ENCODE results near the gene ID4.

ID4 gene

DNA sequence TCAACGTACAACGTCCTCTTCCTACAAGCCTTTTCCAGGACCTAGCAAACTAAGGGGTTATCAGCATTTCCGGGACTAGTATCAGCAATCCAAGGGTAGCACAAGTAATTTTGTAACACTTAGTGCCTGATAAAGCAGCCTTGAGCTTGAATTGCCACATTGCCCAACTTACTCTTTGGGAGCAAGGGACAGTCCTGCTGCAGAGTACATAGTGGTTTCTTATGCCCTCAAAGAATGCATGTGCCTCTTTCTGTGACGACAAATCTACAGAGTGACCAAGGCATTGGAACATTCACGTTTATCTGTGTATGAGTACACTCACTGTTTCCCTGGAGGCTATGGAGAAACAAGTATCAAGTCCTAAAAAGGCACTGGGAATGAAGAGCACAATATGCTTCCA lies 3.2 kb upstream of the ID4 start:
- DNase-seq, result no peak

DNA sequence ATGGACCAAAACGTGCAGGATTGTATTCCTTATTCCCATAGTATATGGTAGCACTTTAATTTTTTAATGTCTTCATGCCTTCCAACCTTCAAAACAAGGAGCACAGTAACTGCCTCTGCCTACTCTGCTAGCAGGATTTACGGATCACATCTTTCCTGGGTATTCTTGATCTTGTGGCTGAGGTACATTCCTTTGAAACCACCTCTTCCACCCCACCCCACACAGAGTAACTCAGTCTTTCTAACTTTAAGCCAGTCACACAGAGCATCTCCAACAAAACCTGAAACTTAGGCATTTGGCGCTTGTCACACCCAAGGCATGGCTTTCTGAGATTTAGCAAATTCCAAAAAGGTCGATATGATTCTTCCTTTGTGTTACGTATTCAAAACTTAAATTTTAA lies 2.3 kb upstream of the ID4 start:
- Histone ChIP-seq H3K9ac (ENCODE audit: low read depth, low read length) (no peak overlapping the region), H4K20me1 (ENCODE audit: insufficient read depth, low read length) (no peaks in the 10 kb centered on the region), H3K9me3 (ENCODE audit: insufficient read depth, low read length, severe bottlenecking) (no peaks in the 10 kb centered on the region), H3K79me2 (ENCODE audit: insufficient read depth, low read length) (no peaks in the 10 kb centered on the region), H3K27ac (ENCODE audit: low read length) (no peak overlapping the region), H3K36me3 (ENCODE audit: insufficient read depth, low read length) (no peaks in the 10 kb centered on the region), H2AFZ (ENCODE audit: low read depth, low read length) (no peak overlapping the region), H3K27me3 (ENCODE audit: insufficient read depth, low read length, poor library complexity) (no peaks in the 10 kb centered on the region), H3K4me2 (ENCODE audit: insufficient read depth, low read length) (no peak overlapping the region), H3K4me3 (ENCODE audit: low read depth in 1 of 2, low read length in 2 of 2) (no peak overlapping the region), H3K4me1 (ENCODE audit: insufficient read depth, low read length) (no peaks in the 10 kb centered on the region)
- TF ChIP-seq EZH2 (IDR thresholded peaks at IDR 0.05; ENCODE audit: borderline replicate concordance, low read depth, low read length, severe bottlenecking), result no peak
- TF ChIP-seq, protein P1, sequence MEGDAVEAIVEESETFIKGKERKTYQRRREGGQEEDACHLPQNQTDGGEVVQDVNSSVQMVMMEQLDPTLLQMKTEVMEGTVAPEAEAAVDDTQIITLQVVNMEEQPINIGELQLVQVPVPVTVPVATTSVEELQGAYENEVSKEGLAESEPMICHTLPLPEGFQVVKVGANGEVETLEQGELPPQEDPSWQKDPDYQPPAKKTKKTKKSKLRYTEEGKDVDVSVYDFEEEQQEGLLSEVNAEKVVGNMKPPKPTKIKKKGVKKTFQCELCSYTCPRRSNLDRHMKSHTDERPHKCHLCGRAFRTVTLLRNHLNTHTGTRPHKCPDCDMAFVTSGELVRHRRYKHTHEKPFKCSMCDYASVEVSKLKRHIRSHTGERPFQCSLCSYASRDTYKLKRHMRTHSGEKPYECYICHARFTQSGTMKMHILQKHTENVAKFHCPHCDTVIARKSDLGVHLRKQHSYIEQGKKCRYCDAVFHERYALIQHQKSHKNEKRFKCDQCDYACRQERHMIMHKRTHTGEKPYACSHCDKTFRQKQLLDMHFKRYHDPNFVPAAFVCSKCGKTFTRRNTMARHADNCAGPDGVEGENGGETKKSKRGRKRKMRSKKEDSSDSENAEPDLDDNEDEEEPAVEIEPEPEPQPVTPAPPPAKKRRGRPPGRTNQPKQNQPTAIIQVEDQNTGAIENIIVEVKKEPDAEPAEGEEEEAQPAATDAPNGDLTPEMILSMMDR (IDR thresholded peaks at IDR 0.05; ENCODE audit: borderline replicate concordance, extremely low read depth, low read length, poor library complexity, severe bottlenecking), result no peak
- no peak for DNase-seq
- no peak for ATAC-seq (ENCODE audit: insufficient read depth, low read depth)

More for the DNA sequence above, 3.2 kb upstream of the ID4 start:
- Histone ChIP-seq H2AFZ (ENCODE audit: low read depth, low read length) (no peak overlapping the region), H3K9me3 (ENCODE audit: insufficient read depth, low read length, severe bottlenecking) (no peaks in the 10 kb centered on the region), H3K4me3 (ENCODE audit: low read depth in 1 of 2, low read length in 2 of 2) (no peak overlapping the region), H3K27me3 (ENCODE audit: insufficient read depth, low read length, poor library complexity) (no peaks in the 10 kb centered on the region), H4K20me1 (ENCODE audit: insufficient read depth, low read length) (no peaks in the 10 kb centered on the region), H3K9ac (ENCODE audit: low read depth, low read length) (no peak overlapping the region), H3K4me2 (ENCODE audit: insufficient read depth, low read length) (no peak overlapping the region), H3K27ac (ENCODE audit: low read length) (no peak overlapping the region), H3K4me1 (ENCODE audit: insufficient read depth, low read length) (no peaks in the 10 kb centered on the region), H3K79me2 (ENCODE audit: insufficient read depth, low read length) (no peaks in the 10 kb centered on the region), H3K36me3 (ENCODE audit: insufficient read depth, low read length) (no peaks in the 10 kb centered on the region)
- ATAC-seq (ENCODE audit: insufficient read depth, low read depth), result no peak
- TF ChIP-seq EZH2 (IDR thresholded peaks at IDR 0.05; ENCODE audit: borderline replicate concordance, low read depth, low read length, severe bottlenecking), result no peak
- TF ChIP-seq, protein P1 (IDR thresholded peaks at IDR 0.05; ENCODE audit: borderline replicate concordance, extremely low read depth, low read length, poor library complexity, severe bottlenecking), result no peak

- Histone ChIP-seq H3K4me2 (ENCODE audit: insufficient read depth, low read length) (no peak overlapping the region), H3K4me3 (ENCODE audit: low read depth in 1 of 2, low read length in 2 of 2) (no peak overlapping the region)
- DNase-seq, result no peak
Measured at GRCh38 chr6:19835605-19836004, 1.6 kb upstream of the ID4 start.

More at GRCh38 chr6:19835605-19836004, 1.6 kb upstream of the ID4 start:
- TF ChIP-seq, protein P1 (IDR thresholded peaks at IDR 0.05; ENCODE audit: borderline replicate concordance, extremely low read depth, low read length, poor library complexity, severe bottlenecking), result no peak
- no peak for TF ChIP-seq EZH2 (IDR thresholded peaks at IDR 0.05; ENCODE audit: borderline replicate concordance, low read depth, low read length, severe bottlenecking)
- Histone ChIP-seq H3K9ac (ENCODE audit: low read depth, low read length) (no peak overlapping the region), H3K79me2 (ENCODE audit: insufficient read depth, low read length) (no peaks in the 10 kb centered on the region), H3K36me3 (ENCODE audit: insufficient read depth, low read length) (no peaks in the 10 kb centered on the region), H3K27ac (ENCODE audit: low read length) (no peak overlapping the region), H3K9me3 (ENCODE audit: insufficient read depth, low read length, severe bottlenecking) (no peaks in the 10 kb centered on the region), H2AFZ (ENCODE audit: low read depth, low read length) (no peak overlapping the region), H4K20me1 (ENCODE audit: insufficient read depth, low read length) (no peaks in the 10 kb centered on the region), H3K27me3 (ENCODE audit: insufficient read depth, low read length, poor library complexity) (no peaks in the 10 kb centered on the region), H3K4me1 (ENCODE audit: insufficient read depth, low read length) (no peaks in the 10 kb centered on the region)
- no peak for ATAC-seq (ENCODE audit: insufficient read depth, low read depth)

Data from DND-41 (cell line).